HEK293 (cell line): ENCODE measurements around the gene HIP1.
"Not testable (repeated sequence)": the region's sequence is repeated elsewhere in the genome, so short reads cannot be mapped to it uniquely, and the experiment has no call there.

Source experiments
- CTCF ChIA-PET: fragments of 350-600 bp; formaldehyde crosslinking; extraction: SDS; loops from one replicate; lab custom pipeline; 2021; ENCODE audit warnings: antibody characterized with exemption; lab: Yijun Ruan, JAX
- POLR2A ChIA-PET: fragments of 300-600 bp; formaldehyde crosslinking; extraction: SDS; loops from one replicate; lab custom pipeline; 2020; ENCODE audit warnings: antibody characterized with exemption, inconsistent platforms; lab: Yijun Ruan, JAX
- H3K27ac ChIP-seq: fragments of 200-500 bp; sonication (Bioruptor generic); 2 replicates; pipeline ENCODE4 v1.5.1; 2014; ENCODE audit warnings: low read depth, low read length, control low read depth, inconsistent platforms; ENCODE audit errors: extremely low read depth
- H3K36me3 ChIP-seq, 2 experiments: fragments of 200-500 bp in 1 of 2; sonication (Bioruptor generic) in 1 of 2; 1 replicate in 1 of 2; 2 replicates in 1 of 2; pipeline ENCODE4 v1.5.1; 2014 to 2017; ENCODE audit warnings: inconsistent platforms in 2 of 2, low read length in 2 of 2; ENCODE audit not compliant: control insufficient read depth in 2 of 2, insufficient read depth in 1 of 2
- H3K4me1 ChIP-seq: fragments of 200-500 bp; sonication (Bioruptor generic); 2 replicates; pipeline ENCODE4 v1.5.1; 2014; ENCODE audit warnings: mild to moderate bottlenecking, low read length, inconsistent platforms; ENCODE audit not compliant: control insufficient read depth, insufficient read depth
- H3K4me3 ChIP-seq: 2 replicates; pipeline ENCODE4 v1.5.1; 2011; ENCODE audit warnings: low read depth, mild to moderate bottlenecking, control low read depth, low read length, moderate library complexity
- H3K9me3 ChIP-seq: fragments of 200-500 bp; sonication (Bioruptor generic); 2 replicates; pipeline ENCODE4 v1.5.1; 2014; ENCODE audit warnings: low read depth, low read length, inconsistent platforms; ENCODE audit not compliant: control insufficient read depth, insufficient read depth
- GLIS2 ChIP-seq: fragments of 450-650 bp; formaldehyde crosslinking; IDR thresholded peaks from 2 replicates; pipeline ENCODE4 v1.5.1; 2016; ENCODE audit warnings: missing biosample characterization, missing genetic modification characterization
- TCF7L2 ChIP-seq: IDR thresholded peaks from 2 replicates; pipeline ENCODE4 v1.6.1; 2011; ENCODE audit warnings: low read depth, mild to moderate bottlenecking, inconsistent platforms, low read length, moderate library complexity, borderline replicate concordance
- TSHZ1 ChIP-seq: fragments of 450-650 bp; formaldehyde crosslinking; IDR thresholded peaks from 2 replicates; pipeline ENCODE4 v1.5.1; 2016; ENCODE audit warnings: missing biosample characterization, missing genetic modification characterization, borderline replicate concordance
- ZBTB10 ChIP-seq: fragments of 450-650 bp; formaldehyde crosslinking; IDR thresholded peaks from 2 replicates; pipeline ENCODE4 v1.5.1; 2016; ENCODE audit warnings: missing biosample characterization, missing genetic modification characterization
- ZFP41 ChIP-seq: fragments of 450-650 bp; formaldehyde crosslinking; IDR thresholded peaks from 2 replicates; pipeline ENCODE4 v1.5.1; 2016; ENCODE audit warnings: missing biosample characterization, missing genetic modification characterization, borderline replicate concordance
- ZNF132 ChIP-seq: fragments of 450-650 bp; formaldehyde crosslinking; IDR thresholded peaks from 2 replicates; pipeline ENCODE4 v1.5.1; 2017; ENCODE audit warnings: missing biosample characterization, missing genetic modification characterization, borderline replicate concordance
- ZNF169 ChIP-seq: fragments of 450-650 bp; formaldehyde crosslinking; IDR thresholded peaks from 2 replicates; pipeline ENCODE4 v1.5.1; 2016; ENCODE audit warnings: missing biosample characterization, missing genetic modification characterization
- ZNF514 ChIP-seq: fragments of 450-650 bp; formaldehyde crosslinking; IDR thresholded peaks from 2 replicates; pipeline ENCODE4 v1.5.1; 2016; ENCODE audit warnings: missing biosample characterization, missing genetic modification characterization
- ZNF529 ChIP-seq: fragments of 450-650 bp; formaldehyde crosslinking; IDR thresholded peaks from 2 replicates; pipeline ENCODE4 v1.5.1; 2017; ENCODE audit warnings: missing genetic modification characterization, missing biosample characterization; ENCODE audit not compliant: insufficient replicate concordance
- ZNF558 ChIP-seq: fragments of 450-650 bp; formaldehyde crosslinking; IDR thresholded peaks from 2 replicates; pipeline ENCODE4 v1.5.1; 2016; ENCODE audit warnings: missing biosample characterization, missing genetic modification characterization
- ZNF560 ChIP-seq: fragments of 450-650 bp; formaldehyde crosslinking; IDR thresholded peaks from 2 replicates; pipeline ENCODE4 v1.5.1; 2017; ENCODE audit warnings: missing biosample characterization, missing genetic modification characterization, borderline replicate concordance
- ZNF623 ChIP-seq: fragments of 450-650 bp; formaldehyde crosslinking; IDR thresholded peaks from 2 replicates; pipeline ENCODE4 v1.5.1; 2016; ENCODE audit warnings: missing biosample characterization, missing genetic modification characterization
- ZNF624 ChIP-seq: fragments of 450-650 bp; formaldehyde crosslinking; IDR thresholded peaks from 2 replicates; pipeline ENCODE4 v1.5.1; 2017; ENCODE audit warnings: missing biosample characterization, missing genetic modification characterization
- ZSCAN30 ChIP-seq: fragments of 450-650 bp; IDR thresholded peaks from 2 replicates; pipeline ENCODE4 v1.5.1; 2018; ENCODE audit warnings: missing biosample characterization, mild to moderate bottlenecking, missing genetic modification characterization, moderate library complexity
- TF ChIP-seq, protein P1 (sequence below): fragments of 450-650 bp; formaldehyde crosslinking; optimal IDR thresholded peaks from 2 replicates; pipeline ENCODE3; 2016; ENCODE audit warnings: missing biosample characterization, mild to moderate bottlenecking, missing genetic modification characterization

HIP1 gene

GRCh38 chr7:75687246-75688088 lies 51.3 kb downstream of the HIP1 start (continued):
- TF ChIP-seq ZNF514, result no peak

- Histone ChIP-seq H3K9me3 (no peaks in the 10 kb centered on the region), H3K27ac (no peak overlapping the region), H3K4me1 (no peaks in the 10 kb centered on the region), H3K36me3 (no peaks in the 10 kb centered on the region), H3K4me3 (no peak overlapping the region)
- TF ChIP-seq ZBTB10 (tag by site-specific recombination), result no peak
- TF ChIP-seq ZNF132 (tag by site-specific recombination), result no peak
- no peak for TF ChIP-seq ZNF558 (tag by site-specific recombination)
- no peak for TF ChIP-seq GLIS2 (tag by site-specific recombination)
- TF ChIP-seq ZFP41, result no peak
- no peak for TF ChIP-seq ZNF623
- no peak for TF ChIP-seq TCF7L2
- TF ChIP-seq, protein P1, sequence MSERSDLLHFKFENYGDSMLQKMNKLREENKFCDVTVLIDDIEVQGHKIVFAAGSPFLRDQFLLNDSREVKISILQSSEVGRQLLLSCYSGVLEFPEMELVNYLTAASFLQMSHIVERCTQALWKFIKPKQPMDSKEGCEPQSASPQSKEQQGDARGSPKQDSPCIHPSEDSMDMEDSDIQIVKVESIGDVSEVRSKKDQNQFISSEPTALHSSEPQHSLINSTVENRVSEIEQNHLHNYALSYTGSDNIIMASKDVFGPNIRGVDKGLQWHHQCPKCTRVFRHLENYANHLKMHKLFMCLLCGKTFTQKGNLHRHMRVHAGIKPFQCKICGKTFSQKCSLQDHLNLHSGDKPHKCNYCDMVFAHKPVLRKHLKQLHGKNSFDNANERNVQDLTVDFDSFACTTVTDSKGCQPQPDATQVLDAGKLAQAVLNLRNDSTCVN, result no peak
- TF ChIP-seq ZNF624 (tag by site-specific recombination), result no peak
- TF ChIP-seq ZNF169, result no peak
- no peak for TF ChIP-seq ZNF560 (tag by site-specific recombination)
- no peak for TF ChIP-seq ZNF529 (tag by site-specific recombination)
- TF ChIP-seq ZSCAN30, result no peak
- no peak for TF ChIP-seq TSHZ1 (tag by site-specific recombination)
- CTCF ChIA-PET, result interaction anchor here (0.7 kb wide), 1 partner anchor 14 kb away, joined by 3 read pairs; no protein-coding TSS in a partner anchor
- POLR2A ChIA-PET, result interaction anchor here (0.6 kb wide), 1 partner anchor 10 kb away, joined by 3 read pairs; no protein-coding TSS in a partner anchor
These were observed 52.2 kb downstream of the HIP1 start for GRCh38 chr7:75686551-75686950.

GRCh38 chr7:75682052-75682451 lies 56.7 kb downstream of the HIP1 start:
- CTCF ChIA-PET, result interaction anchor here (0.8 kb wide), 1 partner anchor 34 kb away, joined by 3 read pairs; no protein-coding TSS in a partner anchor
- H3K36me3 ChIP-seq, POLR2A ChIA-PET, H3K9me3 ChIP-seq, H3K27ac ChIP-seq, H3K4me3 ChIP-seq, H3K4me1 ChIP-seq: not testable (repeated sequence)
